KMS-11 (cell line): ENCODE data around the gene URB2.
A peak's percentile ranks its signal among the peaks of the same experiment; 100 is the strongest.
"Not testable (repeated sequence)": the region's sequence is repeated elsewhere in the genome, so short reads cannot be mapped to it uniquely, and the experiment has no call there.

Experiments used
- H2AFZ ChIP-seq: fragments of 200-600 bp; sonication (generic); 2 replicates; pipeline ENCODE4 v1.6.1; 2016; ENCODE audit warnings: antibody characterized with exemption, mixed run types, low read depth
- H3K27ac ChIP-seq: fragments of 200-600 bp; sonication (generic); 2 replicates; pipeline ENCODE4 v1.6.1; 2016; ENCODE audit warnings: mild to moderate bottlenecking, mixed run types
- H3K27me3 ChIP-seq: fragments of 200-600 bp; sonication (generic); 2 replicates; pipeline ENCODE4 v1.6.1; 2017; ENCODE audit warnings: mild to moderate bottlenecking, low read depth, mixed run types, moderate library complexity; ENCODE audit not compliant: insufficient read depth
- H3K36me3 ChIP-seq: fragments of 200-600 bp; sonication (generic); 2 replicates; pipeline ENCODE4 v1.6.1; 2017; ENCODE audit warnings: mild to moderate bottlenecking, mixed run types; ENCODE audit not compliant: insufficient read depth
- H3K4me1 ChIP-seq: fragments of 200-600 bp; sonication (generic); 2 replicates; pipeline ENCODE4 v1.6.1; 2016; ENCODE audit warnings: mild to moderate bottlenecking, low read depth, mixed run types; ENCODE audit not compliant: poor library complexity, severe bottlenecking
- H3K4me2 ChIP-seq: fragments of 200-600 bp; sonication (generic); 2 replicates; pipeline ENCODE4 v1.7.0; 2016; ENCODE audit warnings: mild to moderate bottlenecking, mixed run types
- H3K4me3 ChIP-seq: fragments of 200-600 bp; sonication (generic); IDR thresholded peaks from 2 replicates; pipeline ENCODE4 v1.6.1; 2017; ENCODE audit warnings: low read depth, low read length, mixed read lengths; ENCODE audit not compliant: insufficient read depth
- H3K79me2 ChIP-seq: fragments of 200-600 bp; sonication (generic); 2 replicates; pipeline ENCODE4 v1.6.1; 2016; ENCODE audit warnings: low read depth, mixed run types; ENCODE audit not compliant: insufficient read depth
- H3K9ac ChIP-seq: fragments of 200-600 bp; sonication (generic); 2 replicates; pipeline ENCODE4 v1.6.1; 2016; ENCODE audit warnings: mild to moderate bottlenecking, mixed run types
- H4K20me1 ChIP-seq: fragments of 200-600 bp; sonication (generic); 2 replicates; pipeline ENCODE4 v1.6.1; 2016; ENCODE audit warnings: mild to moderate bottlenecking, mixed run types; ENCODE audit not compliant: insufficient read depth
- CTCF ChIP-seq: fragments of 200-600 bp; sonication (generic); conservative IDR thresholded peaks from 2 replicates; pipeline ENCODE4 v1.6.1; 2017; ENCODE audit warnings: low read depth, mild to moderate bottlenecking, antibody characterized with exemption, low read length, moderate library complexity, mixed read lengths

Gene URB2

GRCh38 chr1:229621663-229622062 lies 4.4 kb upstream of the URB2 start:
- Histone ChIP-seq H4K20me1 (no peaks in the 10 kb centered on the region; the same call in 1 of the 2 replicates), H3K9ac (no peak overlapping the region), H3K27me3 (no peaks in the 10 kb centered on the region), H3K79me2 (peaks cover 92% of the 10 kb centered on the region), H3K4me3 (no peak overlapping the region), H3K4me2 (0 out of 2 replicates have a peak overlapping the region, but pooled peaks have one; percentile 27), H2AFZ (no peak overlapping the region), H3K27ac (no peak overlapping the region), H3K4me1 (peaks cover 58% of the 10 kb centered on the region), H3K36me3 (no peaks in the 10 kb centered on the region)
- no peak for TF ChIP-seq CTCF

GRCh38 chr1:229622641-229623120 lies 3.4 kb upstream of the URB2 start:
- not testable (repeated sequence) for H4K20me1 ChIP-seq, H3K27ac ChIP-seq, H2AFZ ChIP-seq, H3K9ac ChIP-seq, H3K27me3 ChIP-seq, H3K36me3 ChIP-seq, H3K4me2 ChIP-seq, H3K4me3 ChIP-seq
- Histone ChIP-seq H3K79me2 (peaks cover 92% of the 10 kb centered on the region), H3K4me1 (peaks cover 63% of the 10 kb centered on the region)

DNA sequence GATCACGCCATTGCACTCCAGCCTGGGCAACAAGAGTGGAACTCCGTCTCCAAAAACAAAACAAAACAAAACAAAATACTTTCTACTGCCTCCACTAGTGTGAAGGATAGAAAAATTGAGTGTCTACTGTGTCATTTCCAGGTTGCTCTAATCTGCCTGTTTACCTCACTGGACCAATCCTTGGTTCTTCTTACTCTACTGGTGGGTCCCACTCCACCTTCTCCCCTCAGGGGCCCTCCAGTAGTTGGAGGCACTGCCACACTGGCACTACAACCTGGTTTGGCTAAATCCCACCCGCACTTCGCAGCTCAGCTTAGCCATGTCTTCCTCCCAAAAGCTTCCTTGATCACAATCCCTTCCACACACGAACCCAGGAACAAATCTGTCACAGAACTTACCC lies 2.8 kb upstream of the URB2 start:
- no peak overlapping the region for H3K27ac ChIP-seq
- H3K79me2 ChIP-seq: peaks cover 91% of the 10 kb centered on the region
- no peak overlapping the region for H2AFZ ChIP-seq
- no peak overlapping the region for H3K4me3 ChIP-seq
- H3K9ac ChIP-seq: no peak overlapping the region
- no peaks in the 10 kb centered on the region; the same call in 1 of the 2 replicates for H4K20me1 ChIP-seq
- no peaks in the 10 kb centered on the region for H3K27me3 ChIP-seq
- H3K36me3 ChIP-seq: no peaks in the 10 kb centered on the region
- TF ChIP-seq CTCF: no peak
- peaks cover 66% of the 10 kb centered on the region for H3K4me1 ChIP-seq
- peak overlapping the region; percentile 87; the same call in 1 of the 2 replicates for H3K4me2 ChIP-seq

- Histone ChIP-seq H3K4me3 (no peak overlapping the region), H2AFZ (no peak overlapping the region), H4K20me1 (no peaks in the 10 kb centered on the region; the same call in none of the 2 replicates), H3K4me1 (peaks cover 66% of the 10 kb centered on the region), H3K27ac (no peak overlapping the region), H3K9ac (no peak overlapping the region), H3K27me3 (no peaks in the 10 kb centered on the region), H3K4me2 (peak overlapping the region; percentile 87), H3K79me2 (peaks cover 91% of the 10 kb centered on the region), H3K36me3 (no peaks in the 10 kb centered on the region)
- no peak for TF ChIP-seq CTCF
Observed at GRCh38 chr1:229623838-229624237, 2.2 kb upstream of the URB2 start.

DNA sequence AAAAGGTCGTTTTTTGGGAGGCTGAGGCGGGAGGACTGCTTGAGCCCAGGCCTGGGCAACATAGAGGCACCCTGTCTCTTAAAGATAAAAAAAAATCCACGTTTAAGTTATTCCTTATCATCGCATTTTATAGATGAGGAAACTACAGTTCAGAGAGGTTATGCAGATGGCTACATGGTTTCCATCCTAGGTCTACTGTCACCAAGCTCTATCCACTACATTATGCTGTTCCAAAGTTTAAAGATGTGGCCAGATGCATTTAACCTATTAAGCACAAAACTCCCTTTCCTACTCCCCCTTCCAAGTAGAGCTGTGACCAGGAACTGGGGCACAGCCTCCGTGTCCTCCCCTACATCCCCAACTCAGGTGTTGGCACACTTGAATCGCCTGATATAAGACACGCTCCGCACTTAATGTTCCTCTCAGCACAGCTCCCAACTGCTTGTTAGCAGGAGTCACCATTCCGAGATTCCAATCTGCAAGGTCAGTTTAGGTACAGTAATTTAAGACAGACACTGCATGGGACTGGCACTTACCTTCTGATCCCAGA lies 1.5 kb upstream of the URB2 start:
- Histone ChIP-seq H3K27ac (peak overlapping the region; percentile 45; the same call in 1 of the 2 replicates), H3K27me3 (no peaks in the 10 kb centered on the region), H3K4me2 (peak overlapping the region; percentile 87), H3K36me3 (no peaks in the 10 kb centered on the region), H4K20me1 (no peaks in the 10 kb centered on the region; the same call in none of the 2 replicates), H2AFZ (peak overlapping the region; percentile 60; the same call in 1 of the 2 replicates), H3K4me1 (peaks cover 63% of the 10 kb centered on the region), H3K4me3 (peak overlapping the region; percentile 98), H3K79me2 (peaks cover 91% of the 10 kb centered on the region), H3K9ac (peak overlapping the region; percentile 33; the same call in 1 of the 2 replicates)
- TF ChIP-seq CTCF: no peak
